MM.1S (cell line): ENCODE data around the gene THADA.

Experiments
- DNase-seq: peaks from one replicate; pipeline ENCODE4 v3.0.0-alpha.2; 2015
- H2AFZ ChIP-seq: fragments of 300-600 bp; sonication (generic); 2 replicates; pipeline ENCODE4 v1.6.0; 2016; ENCODE audit warnings: antibody characterized with exemption, low read length
- H3F3A ChIP-seq: fragments of 300-600 bp; sonication (generic); 2 replicates; pipeline ENCODE4 v1.6.1; 2016; ENCODE audit warnings: mild to moderate bottlenecking, antibody characterized with exemption, low read length, moderate library complexity, mixed read lengths; ENCODE audit not compliant: insufficient read depth
- H3K27ac ChIP-seq: fragments of 300-600 bp; sonication (generic); 2 replicates; pipeline ENCODE4 v1.5.1; 2016; ENCODE audit warnings: mild to moderate bottlenecking, low read length
- H3K27me3 ChIP-seq: fragments of 300-600 bp; sonication (generic); replicated peaks from 2 replicates; pipeline ENCODE4 v1.6.0; 2016; ENCODE audit warnings: low read length; ENCODE audit not compliant: insufficient read depth
- H3K36me3 ChIP-seq: fragments of 300-600 bp; sonication (generic); replicated peaks from 2 replicates; pipeline ENCODE4 v1.6.1; 2016; ENCODE audit warnings: mild to moderate bottlenecking, low read length, mixed read lengths; ENCODE audit not compliant: insufficient read depth
- H3K4me1 ChIP-seq: fragments of 300-600 bp; sonication (generic); 2 replicates; pipeline ENCODE4 v1.6.1; 2016; ENCODE audit warnings: low read length, mixed read lengths
- H3K4me2 ChIP-seq: fragments of 300-600 bp; sonication (generic); 2 replicates; pipeline ENCODE4 v1.6.0; 2016; ENCODE audit warnings: low read depth, low read length
- H3K4me3 ChIP-seq: fragments of 300-600 bp; sonication (generic); 2 replicates; pipeline ENCODE4 v1.5.1; 2016; ENCODE audit warnings: low read length, mixed read lengths
- H3K79me2 ChIP-seq: fragments of 300-600 bp; sonication (generic); 2 replicates; pipeline ENCODE4 v1.6.1; 2016; ENCODE audit warnings: mixed run types, low read length, mixed read lengths
- H3K9ac ChIP-seq: fragments of 300-600 bp; sonication (generic); 2 replicates; pipeline ENCODE4 v1.6.1; 2016; ENCODE audit warnings: low read length, mixed read lengths
- H3K9me2 ChIP-seq: fragments of 300-600 bp; sonication (generic); replicated peaks from 2 replicates; pipeline ENCODE4 v1.6.1; 2016; ENCODE audit warnings: mild to moderate bottlenecking, low read length, mixed read lengths; ENCODE audit not compliant: insufficient read depth
- H3K9me3 ChIP-seq: fragments of 300-600 bp; sonication (generic); replicated peaks from 2 replicates; pipeline ENCODE4 v1.6.1; 2016; ENCODE audit warnings: mild to moderate bottlenecking, low read length, mixed read lengths; ENCODE audit not compliant: insufficient read depth
- H4K20me1 ChIP-seq: fragments of 300-600 bp; sonication (generic); 2 replicates; pipeline ENCODE4 v1.6.1; 2016; ENCODE audit warnings: mild to moderate bottlenecking, low read length, moderate library complexity, mixed read lengths; ENCODE audit not compliant: insufficient read depth
- EZH2 ChIP-seq: fragments of 300-600 bp; sonication (generic); optimal IDR thresholded peaks from 2 replicates; pipeline ENCODE3; 2017; ENCODE audit warnings: low read depth, mild to moderate bottlenecking, antibody characterized with exemption, low read length, mixed read lengths
- EZH2phosphoT487 ChIP-seq: fragments of 300-600 bp; sonication (generic); IDR thresholded peaks from 2 replicates; pipeline ENCODE4 v1.6.1; 2018; ENCODE audit warnings: antibody characterized with exemption, low read length
- TF ChIP-seq, protein P1 (sequence below): fragments of 300-600 bp; sonication (generic); IDR thresholded peaks from 2 replicates; pipeline ENCODE4 v1.5.1; 2016; ENCODE audit warnings: antibody characterized with exemption, low read length, mixed read lengths

THADA gene

DNA sequence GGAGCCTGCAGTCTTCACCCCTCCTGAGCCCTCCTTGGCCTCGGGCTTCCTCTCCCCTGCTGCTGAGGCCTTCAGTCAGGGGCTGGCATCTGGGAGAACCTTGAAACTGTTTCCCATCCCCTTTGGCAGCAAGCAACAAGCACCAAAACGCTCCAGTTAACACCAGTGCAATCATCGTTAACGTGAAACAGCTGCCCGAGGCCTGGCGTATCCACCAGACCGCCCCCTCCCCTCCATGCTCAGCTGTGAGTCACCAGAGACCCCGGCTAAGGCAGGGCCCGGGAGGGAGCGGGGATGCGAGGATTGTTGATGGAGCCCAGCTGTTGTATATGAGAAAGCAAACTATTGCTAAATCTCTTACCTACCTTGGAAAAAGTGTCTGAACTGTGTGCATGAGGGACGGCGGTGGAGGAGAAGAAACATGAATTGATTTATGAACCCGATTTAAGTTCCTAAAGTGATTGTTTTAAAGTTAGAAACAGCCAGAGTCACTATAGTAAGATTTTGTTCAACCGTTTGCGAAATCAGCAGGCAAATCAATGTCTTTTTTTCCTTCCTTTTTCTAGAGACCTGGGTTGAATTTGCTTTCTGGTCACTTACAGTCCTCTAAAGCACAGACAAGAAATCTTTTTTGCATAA lies 374.6 kb downstream of the THADA start:
- peak overlapping the region; percentile 99 for H3K27ac ChIP-seq
- H3K79me2 ChIP-seq: peaks cover 63% of the 10 kb centered on the region
- no peaks in the 10 kb centered on the region for H3K27me3 ChIP-seq
- peak overlapping the region; percentile 92 for H3K4me2 ChIP-seq
- H3K9ac ChIP-seq: peak overlapping the region; percentile 100
- H3K4me3 ChIP-seq: peak overlapping the region; percentile 97
- no peaks in the 10 kb centered on the region for H3K9me2 ChIP-seq
- no peaks in the 10 kb centered on the region for H3K9me3 ChIP-seq
- peak; percentile 25 for DNase-seq
- peaks cover 16% of the 10 kb centered on the region for H3K4me1 ChIP-seq
- no peak overlapping the region for H2AFZ ChIP-seq
- H4K20me1 ChIP-seq: peaks cover 18% of the 10 kb centered on the region; the same call in 1 of the 2 replicates
- peaks cover 84% of the 10 kb centered on the region for H3F3A ChIP-seq
- H3K36me3 ChIP-seq: peaks cover 10% of the 10 kb centered on the region; the same call in 1 of the 2 replicates
- TF ChIP-seq EZH2phosphoT487 (no peak), EZH2 (no peak)
- TF ChIP-seq, protein P1, sequence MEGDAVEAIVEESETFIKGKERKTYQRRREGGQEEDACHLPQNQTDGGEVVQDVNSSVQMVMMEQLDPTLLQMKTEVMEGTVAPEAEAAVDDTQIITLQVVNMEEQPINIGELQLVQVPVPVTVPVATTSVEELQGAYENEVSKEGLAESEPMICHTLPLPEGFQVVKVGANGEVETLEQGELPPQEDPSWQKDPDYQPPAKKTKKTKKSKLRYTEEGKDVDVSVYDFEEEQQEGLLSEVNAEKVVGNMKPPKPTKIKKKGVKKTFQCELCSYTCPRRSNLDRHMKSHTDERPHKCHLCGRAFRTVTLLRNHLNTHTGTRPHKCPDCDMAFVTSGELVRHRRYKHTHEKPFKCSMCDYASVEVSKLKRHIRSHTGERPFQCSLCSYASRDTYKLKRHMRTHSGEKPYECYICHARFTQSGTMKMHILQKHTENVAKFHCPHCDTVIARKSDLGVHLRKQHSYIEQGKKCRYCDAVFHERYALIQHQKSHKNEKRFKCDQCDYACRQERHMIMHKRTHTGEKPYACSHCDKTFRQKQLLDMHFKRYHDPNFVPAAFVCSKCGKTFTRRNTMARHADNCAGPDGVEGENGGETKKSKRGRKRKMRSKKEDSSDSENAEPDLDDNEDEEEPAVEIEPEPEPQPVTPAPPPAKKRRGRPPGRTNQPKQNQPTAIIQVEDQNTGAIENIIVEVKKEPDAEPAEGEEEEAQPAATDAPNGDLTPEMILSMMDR: no peak

DNA sequence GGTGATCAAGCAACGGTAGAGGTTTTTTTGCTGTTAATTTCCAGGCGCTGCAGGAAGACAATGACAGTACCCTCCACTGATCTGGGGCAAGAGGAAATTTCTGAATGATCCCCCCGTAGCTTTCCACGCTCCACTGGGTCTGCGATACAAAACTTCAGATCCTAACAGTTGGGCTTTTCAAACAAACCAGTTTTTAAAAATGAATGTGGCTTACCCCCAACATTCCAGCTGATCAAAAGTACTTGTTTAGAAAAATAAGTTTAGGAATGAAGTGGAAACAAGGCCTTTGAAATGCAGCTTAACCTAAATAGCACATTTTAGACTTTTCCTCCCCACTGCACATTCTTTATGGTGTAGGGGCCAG lies 375.1 kb downstream of the THADA start:
- H3K9me2 ChIP-seq: no peaks in the 10 kb centered on the region
- peaks cover 58% of the 10 kb centered on the region for H3K79me2 ChIP-seq
- H3K4me2 ChIP-seq: peak overlapping the region; percentile 92
- H3K4me1 ChIP-seq: peaks cover 16% of the 10 kb centered on the region
- H3K27me3 ChIP-seq: no peaks in the 10 kb centered on the region
- peak overlapping the region; percentile 97 for H3K4me3 ChIP-seq
- H3K9me3 ChIP-seq: no peaks in the 10 kb centered on the region
- H3K9ac ChIP-seq: peak overlapping the region; percentile 100
- H3K36me3 ChIP-seq: peaks cover 10% of the 10 kb centered on the region; the same call in 1 of the 2 replicates
- no peak for TF ChIP-seq EZH2
- TF ChIP-seq, protein P1: no peak
- no peak for TF ChIP-seq EZH2phosphoT487
- H4K20me1 ChIP-seq: peaks cover 18% of the 10 kb centered on the region; the same call in 1 of the 2 replicates
- DNase-seq: peak; percentile 7
- H3F3A ChIP-seq: peaks cover 79% of the 10 kb centered on the region
- no peak overlapping the region for H2AFZ ChIP-seq
- peak overlapping the region; percentile 99 for H3K27ac ChIP-seq

DNA sequence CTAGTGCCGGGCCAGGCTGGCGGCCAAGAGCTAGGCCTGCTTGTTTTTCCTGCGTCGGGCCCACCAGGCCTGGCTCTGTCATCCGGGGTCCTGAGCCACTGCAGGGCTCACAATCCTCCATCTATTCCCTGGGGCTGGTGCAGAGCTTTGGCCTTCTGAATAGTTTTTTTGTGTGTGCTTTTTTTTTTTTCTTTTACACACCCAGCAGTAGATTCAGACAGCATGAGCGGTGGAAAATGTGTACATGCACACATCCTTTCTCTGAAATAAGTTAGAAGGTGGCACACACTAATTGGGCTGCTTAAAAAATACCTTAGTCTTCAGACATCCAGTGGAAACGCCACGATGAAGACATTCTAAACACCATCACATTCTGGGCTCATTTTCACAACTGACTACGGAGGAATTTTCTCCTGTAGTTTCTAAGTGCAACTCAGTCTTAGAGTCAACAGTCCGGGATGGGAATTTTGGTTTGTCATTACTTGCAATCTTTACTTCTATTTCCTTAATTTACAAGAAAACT lies 375.5 kb downstream of the THADA start:
- TF ChIP-seq, protein P1: peak; percentile 5; the same call in 1 of the 2 replicates
- TF ChIP-seq EZH2 (no peak), EZH2phosphoT487 (no peak)
- peak overlapping the region; percentile 100 for H3K9ac ChIP-seq
- H3K79me2 ChIP-seq: peaks cover 53% of the 10 kb centered on the region

More for the DNA sequence above, 375.5 kb downstream of the THADA start:
- DNase-seq: no peak
- Histone ChIP-seq H3K4me2 (peak overlapping the region; percentile 92), H3K4me3 (peak overlapping the region; percentile 97), H3K27me3 (no peaks in the 10 kb centered on the region), H3K4me1 (peaks cover 16% of the 10 kb centered on the region), H3F3A (peaks cover 74% of the 10 kb centered on the region), H3K9me2 (no peaks in the 10 kb centered on the region), H4K20me1 (peaks cover 15% of the 10 kb centered on the region; the same call in 1 of the 2 replicates), H2AFZ (no peak overlapping the region), H3K36me3 (peaks cover 10% of the 10 kb centered on the region; the same call in 1 of the 2 replicates), H3K9me3 (no peaks in the 10 kb centered on the region), H3K27ac (peak overlapping the region; percentile 99)
